ENCODE measurements around the gene HCN2. TPM values are rescaled to one million over a fixed set of nuclear protein-coding genes. Genes with fewer than 3 reads are reported as not detected.
A peak's percentile ranks its signal among the peaks of the same experiment; 100 is the strongest.

HCN2 gene
- total and polyA plus RNA-seq, 9 of the 15 experiments (the other 6 are each of a cell fraction or from before 2014, with no cell fraction given): 0.29 to 4.2 (median 0.82) TPM; not detected in 2

DNA sequence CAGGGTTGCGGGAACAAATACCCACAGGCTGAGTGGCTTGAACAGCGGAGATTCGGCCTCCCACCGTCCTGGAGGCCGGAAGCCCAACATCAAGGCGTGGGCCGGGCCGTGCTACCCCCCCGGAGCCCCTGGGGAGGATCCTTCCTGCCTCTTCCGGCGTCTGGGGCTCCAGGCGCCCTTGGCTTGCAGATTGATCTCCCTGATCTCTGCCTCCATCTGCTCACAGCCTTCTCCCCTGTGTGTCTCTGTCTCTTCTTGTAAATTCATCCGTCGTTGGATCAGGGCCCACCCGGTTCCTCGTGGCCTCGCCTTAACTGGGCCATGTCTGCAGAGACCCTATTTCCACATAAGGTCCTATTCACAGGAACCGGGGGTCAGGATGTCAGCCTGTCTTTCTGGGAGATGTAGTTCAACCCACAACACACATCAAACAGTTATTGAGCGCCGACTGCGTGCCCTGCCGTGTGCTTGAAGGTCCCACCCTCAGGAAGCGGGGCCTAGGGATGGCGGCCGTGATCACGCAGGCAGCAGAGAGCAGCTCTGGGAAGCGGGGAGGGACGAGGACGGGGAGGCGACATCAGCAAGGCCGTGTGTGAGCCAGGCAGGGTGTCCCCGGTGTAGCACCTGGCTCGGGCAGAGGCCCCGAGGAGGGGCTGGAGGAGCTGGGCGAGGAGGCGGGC, 21.3 kb downstream of the HCN2 start:
- POLR2A ChIA-PET: no interaction called here
- H3K27me3 ChIP-seq (ENCODE audit: control insufficient read depth in 2 of 2, insufficient read depth in 2 of 2, low read length in 2 of 2): no peaks in the 10 kb centered on the region
- no peaks in the 10 kb centered on the region for H4K20me1 ChIP-seq (replicated peaks; ENCODE audit: control insufficient read depth, insufficient read depth, low read length)
- H3K27ac ChIP-seq (ENCODE audit: extremely low read depth, low read depth, low read length): peak overlapping the region; percentile 76
- peak; percentile 80 to 91 (median 84) for DNase-seq (ENCODE audit: extremely low read depth in 1 of 4, low spot score in 3 of 4)
- H3K4me3 ChIP-seq: peak overlapping the region; percentile 21
- no peaks in the 10 kb centered on the region; the same call in 1 of the 2 replicates for H3K9me3 ChIP-seq (replicated peaks; ENCODE audit: control insufficient read depth, insufficient read depth, low read depth, low read length)
- peaks cover 17 to 63% of the 10 kb centered on the region in 2 experiments for H3K4me1 ChIP-seq (replicated peaks in 1 of 2; ENCODE audit: control insufficient read depth in 2 of 2, insufficient read depth in 2 of 2, low read length in 2 of 2)
- no TSS peak for BruUV-seq (replicated peaks)
- H3K9me1 ChIP-seq (ENCODE audit: control insufficient read depth, insufficient read depth, low read length): no peaks in the 10 kb centered on the region
- CTCF ChIA-PET (ENCODE audit: low intra/inter-chr PET ratio): no interaction called here
- peak overlapping the region; percentile 63 to 91 for H3K9ac ChIP-seq (ENCODE audit: insufficient read depth in 1 of 2, low read depth in 2 of 2, low read length in 2 of 2)
- peak; percentile 97 for ATAC-seq
- H3K36me3 ChIP-seq (ENCODE audit: control insufficient read depth, insufficient read depth, low read length): peaks cover 28% of the 10 kb centered on the region; the same call in 2 of the 3 replicates
- H2AFZ ChIP-seq (ENCODE audit: low read depth, low read length): peak overlapping the region; percentile 91
- peak; percentile 90 for FAIRE-seq
- H3K79me2 ChIP-seq (ENCODE audit: control insufficient read depth, insufficient read depth, low read length): no peaks in the 10 kb centered on the region
- intact Hi-C loops (cut with micrococcal nuclease): no loop called here
- WGBS (ENCODE audit: insufficient coverage, low coverage, missing lambda C conversion rate): 23% methylated on average over 28 of the region's 36 CpGs
- in situ Hi-C loops (cut with MboI): no loop called here
- peak overlapping the region; percentile 74 for H3K4me2 ChIP-seq (ENCODE audit: insufficient read depth, low read length)
- TF ChIP-seq, protein P1, sequence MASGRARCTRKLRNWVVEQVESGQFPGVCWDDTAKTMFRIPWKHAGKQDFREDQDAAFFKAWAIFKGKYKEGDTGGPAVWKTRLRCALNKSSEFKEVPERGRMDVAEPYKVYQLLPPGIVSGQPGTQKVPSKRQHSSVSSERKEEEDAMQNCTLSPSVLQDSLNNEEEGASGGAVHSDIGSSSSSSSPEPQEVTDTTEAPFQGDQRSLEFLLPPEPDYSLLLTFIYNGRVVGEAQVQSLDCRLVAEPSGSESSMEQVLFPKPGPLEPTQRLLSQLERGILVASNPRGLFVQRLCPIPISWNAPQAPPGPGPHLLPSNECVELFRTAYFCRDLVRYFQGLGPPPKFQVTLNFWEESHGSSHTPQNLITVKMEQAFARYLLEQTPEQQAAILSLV (tag; IDR thresholded peaks at IDR 0.05): no peak
- TF ChIP-seq ZNF274 (IDR thresholded peaks at IDR 0.05; ENCODE audit: borderline replicate concordance, low read depth, low read length) (no peak), SAFB2 (IDR thresholded peaks at IDR 0.05; ENCODE audit: borderline replicate concordance, low read depth, low read length, severe bottlenecking) (no peak), HIVEP1 (CRISPR knock-in tag; IDR thresholded peaks at IDR 0.05) (no peak), RBM34 (IDR thresholded peaks at IDR 0.05; ENCODE audit: borderline replicate concordance, insufficient read depth, low read length) (no peak), DMBX1 (CRISPR knock-in tag; IDR thresholded peaks at IDR 0.05; ENCODE audit: borderline replicate concordance) (no peak), BMI1 (IDR thresholded peaks at IDR 0.05; ENCODE audit: low read length) (no peak), FOXM1 (IDR thresholded peaks at IDR 0.05; ENCODE audit: low read depth) (peak; percentile 57), FOXM1 (CRISPR knock-in tag; IDR thresholded peaks at IDR 0.05; ENCODE audit: low read depth) (no peak), MEF2A (IDR thresholded peaks at IDR 0.05; ENCODE audit: control insufficient read depth, low read depth, low read length) (no peak), NR2C1 (IDR thresholded peaks at IDR 0.05) (peak; percentile 73; the same call in 1 of the 2 replicates), NR2C1 (tag; IDR thresholded peaks at IDR 0.05) (peak; percentile 77; the same call in 1 of the 2 replicates), RBM39 (optimal IDR thresholded peaks at IDR 0.05; ENCODE audit: low read depth, low read length) (no peak)
- TF ChIP-seq, protein P2, sequence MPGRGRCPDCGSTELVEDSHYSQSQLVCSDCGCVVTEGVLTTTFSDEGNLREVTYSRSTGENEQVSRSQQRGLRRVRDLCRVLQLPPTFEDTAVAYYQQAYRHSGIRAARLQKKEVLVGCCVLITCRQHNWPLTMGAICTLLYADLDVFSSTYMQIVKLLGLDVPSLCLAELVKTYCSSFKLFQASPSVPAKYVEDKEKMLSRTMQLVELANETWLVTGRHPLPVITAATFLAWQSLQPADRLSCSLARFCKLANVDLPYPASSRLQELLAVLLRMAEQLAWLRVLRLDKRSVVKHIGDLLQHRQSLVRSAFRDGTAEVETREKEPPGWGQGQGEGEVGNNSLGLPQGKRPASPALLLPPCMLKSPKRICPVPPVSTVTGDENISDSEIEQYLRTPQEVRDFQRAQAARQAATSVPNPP (IDR thresholded peaks at IDR 0.05; ENCODE audit: borderline replicate concordance, insufficient read depth, insufficient read length): no peak
- TF ChIP-seq, protein P3, sequence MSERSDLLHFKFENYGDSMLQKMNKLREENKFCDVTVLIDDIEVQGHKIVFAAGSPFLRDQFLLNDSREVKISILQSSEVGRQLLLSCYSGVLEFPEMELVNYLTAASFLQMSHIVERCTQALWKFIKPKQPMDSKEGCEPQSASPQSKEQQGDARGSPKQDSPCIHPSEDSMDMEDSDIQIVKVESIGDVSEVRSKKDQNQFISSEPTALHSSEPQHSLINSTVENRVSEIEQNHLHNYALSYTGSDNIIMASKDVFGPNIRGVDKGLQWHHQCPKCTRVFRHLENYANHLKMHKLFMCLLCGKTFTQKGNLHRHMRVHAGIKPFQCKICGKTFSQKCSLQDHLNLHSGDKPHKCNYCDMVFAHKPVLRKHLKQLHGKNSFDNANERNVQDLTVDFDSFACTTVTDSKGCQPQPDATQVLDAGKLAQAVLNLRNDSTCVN (CRISPR knock-in tag; IDR thresholded peaks at IDR 0.05): no peak
- TF ChIP-seq, protein P4, sequence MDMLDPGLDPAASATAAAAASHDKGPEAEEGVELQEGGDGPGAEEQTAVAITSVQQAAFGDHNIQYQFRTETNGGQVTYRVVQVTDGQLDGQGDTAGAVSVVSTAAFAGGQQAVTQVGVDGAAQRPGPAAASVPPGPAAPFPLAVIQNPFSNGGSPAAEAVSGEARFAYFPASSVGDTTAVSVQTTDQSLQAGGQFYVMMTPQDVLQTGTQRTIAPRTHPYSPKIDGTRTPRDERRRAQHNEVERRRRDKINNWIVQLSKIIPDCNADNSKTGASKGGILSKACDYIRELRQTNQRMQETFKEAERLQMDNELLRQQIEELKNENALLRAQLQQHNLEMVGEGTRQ (CRISPR knock-in tag; IDR thresholded peaks at IDR 0.05): no peak
- TF ChIP-seq, protein P5, sequence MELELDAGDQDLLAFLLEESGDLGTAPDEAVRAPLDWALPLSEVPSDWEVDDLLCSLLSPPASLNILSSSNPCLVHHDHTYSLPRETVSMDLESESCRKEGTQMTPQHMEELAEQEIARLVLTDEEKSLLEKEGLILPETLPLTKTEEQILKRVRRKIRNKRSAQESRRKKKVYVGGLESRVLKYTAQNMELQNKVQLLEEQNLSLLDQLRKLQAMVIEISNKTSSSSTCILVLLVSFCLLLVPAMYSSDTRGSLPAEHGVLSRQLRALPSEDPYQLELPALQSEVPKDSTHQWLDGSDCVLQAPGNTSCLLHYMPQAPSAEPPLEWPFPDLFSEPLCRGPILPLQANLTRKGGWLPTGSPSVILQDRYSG (tag; conservative IDR thresholded peaks at IDR 0.05; ENCODE audit: low read depth): no peak
